ENCODE data around the gene SPATA32. TPM values are rescaled to one million over a fixed set of nuclear protein-coding genes. Genes with fewer than 3 reads are reported as not detected.

Gene SPATA32
- total RNA-seq, 4 donors from 2014 or later, result not detected

GRCh38 chr17:45235416-45236281 lies 26.2 kb downstream of the SPATA32 start:
- Histone ChIP-seq H3K4me1 (peaks cover 0 to 11% of the 10 kb centered on the region in 2 donors), H3K9me3 (no peaks in the 10 kb centered on the region), H3K4me3 (replicated peaks in 1 of 3) (no peak overlapping the region), H3K27ac (no peak overlapping the region), H3K27me3 (no peaks in the 10 kb centered on the region), H3K36me3 (no peaks in the 10 kb centered on the region)
- peak; percentile 73 to 77 for DNase-seq
- intact Hi-C loops (cut with DNase I), result no loop called here
- TF ChIP-seq POLR2A (IDR thresholded peaks at IDR 0.05) (no peak), CTCF (IDR thresholded peaks at IDR 0.05) (peak; percentile 49 to 72 (median 64))
- WGBS, 2 donors, result 38 to 57% methylated on average over 13 to 15 of the region's 20 CpGs

GRCh38 chr17:45234641-45235415 lies 27.1 kb downstream of the SPATA32 start:
- H3K27me3 ChIP-seq, result no peaks in the 10 kb centered on the region
- H3K36me3 ChIP-seq, result no peaks in the 10 kb centered on the region
- H3K4me1 ChIP-seq, result peaks cover 0 to 9% of the 10 kb centered on the region in 2 donors
- H3K27ac ChIP-seq, result no peak overlapping the region
- intact Hi-C loops (cut with DNase I), result no loop called here
- H3K9me3 ChIP-seq, result no peaks in the 10 kb centered on the region
- 25 to 39% methylated on average over 6 of the region's 6 CpGs for WGBS, 2 donors
- DNase-seq, result no peak
- H3K4me3 ChIP-seq (replicated peaks in 1 of 3), result no peak overlapping the region
- no peak for TF ChIP-seq POLR2A (IDR thresholded peaks at IDR 0.05)
- TF ChIP-seq CTCF (IDR thresholded peaks at IDR 0.05), result peak in 1 of 6 experiments; percentile 5

- Histone ChIP-seq H3K27me3 (no peaks in the 10 kb centered on the region), H3K4me3 (replicated peaks in 1 of 3) (no peak overlapping the region), H3K4me1 (peaks cover 0 to 15% of the 10 kb centered on the region in 2 donors), H3K36me3 (no peaks in the 10 kb centered on the region), H3K9me3 (no peaks in the 10 kb centered on the region), H3K27ac (no peak overlapping the region)
- intact Hi-C loops (cut with DNase I), result no loop called here
- WGBS, 2 donors, result 75 to 85% methylated on average over 6 to 8 of the region's 8 CpGs
- no peak for DNase-seq
- TF ChIP-seq POLR2A (IDR thresholded peaks at IDR 0.05) (no peak), CTCF (IDR thresholded peaks at IDR 0.05) (no peak)
These were observed 28.4 kb downstream of the SPATA32 start for GRCh38 chr17:45233423-45233924.

- H3K27ac ChIP-seq, result no peak overlapping the region
- peaks cover 0 to 18% of the 10 kb centered on the region in 2 donors for H3K4me1 ChIP-seq
- intact Hi-C loops (cut with DNase I), result no loop called here
- H3K27me3 ChIP-seq, result no peaks in the 10 kb centered on the region
- no peak for DNase-seq
- 89 to 98% methylated on average over 9 of the region's 9 CpGs for WGBS, 2 donors
- no peak overlapping the region for H3K4me3 ChIP-seq (replicated peaks in 1 of 3)
- no peaks in the 10 kb centered on the region for H3K36me3 ChIP-seq
- no peak for TF ChIP-seq POLR2A (IDR thresholded peaks at IDR 0.05)
- no peak for TF ChIP-seq CTCF (IDR thresholded peaks at IDR 0.05)
- H3K9me3 ChIP-seq, result no peaks in the 10 kb centered on the region
These were observed 29.1 kb downstream of the SPATA32 start for GRCh38 chr17:45232514-45233422.

All from thyroid gland (tissue), 4 donors.